Trophoblast cell (in vitro differentiated cells and primary cell): ENCODE data around the gene DPM3.
"Not testable (repeated sequence)": the region's sequence is repeated elsewhere in the genome, so short reads cannot be mapped to it uniquely, and the experiment has no call there.

Source experiments
- DNase-seq, 2 donors: peaks; one replicate each; pipeline ENCODE4 v3.0.0-alpha.2; 2016
- H2AFZ ChIP-seq: 2 replicates; pipeline ENCODE4 v1.6.1; 2013; ENCODE audit warnings: low read length, moderate library complexity, mild to moderate bottlenecking; ENCODE audit not compliant: insufficient read depth, poor library complexity
- H2AK5ac ChIP-seq: 2 replicates; pipeline ENCODE4 v1.6.1; 2013; ENCODE audit warnings: mild to moderate bottlenecking, low read length
- H2BK120ac ChIP-seq: 2 replicates; pipeline ENCODE4 v1.6.1; 2013; ENCODE audit warnings: low read length, mild to moderate bottlenecking, moderate library complexity; ENCODE audit not compliant: insufficient read depth, poor library complexity
- H2BK12ac ChIP-seq: 2 replicates; pipeline ENCODE4 v1.6.1; 2013; ENCODE audit warnings: mild to moderate bottlenecking, low read length, moderate library complexity
- H2BK5ac ChIP-seq: 2 replicates; pipeline ENCODE4 v1.6.1; 2013; ENCODE audit warnings: low read length, low read depth, moderate library complexity, mild to moderate bottlenecking; ENCODE audit not compliant: poor library complexity
- H3K14ac ChIP-seq: 2 replicates; pipeline ENCODE4 v1.6.1; 2013; ENCODE audit warnings: mild to moderate bottlenecking, low read length
- H3K18ac ChIP-seq: 2 replicates; pipeline ENCODE4 v1.6.1; 2013; ENCODE audit warnings: mild to moderate bottlenecking, low read length
- H3K23ac ChIP-seq: 2 replicates; pipeline ENCODE4 v1.6.1; 2013; ENCODE audit warnings: low read length
- H3K27ac ChIP-seq: 2 replicates; pipeline ENCODE4 v1.5.1; 2013; ENCODE audit warnings: low read depth, mild to moderate bottlenecking, inconsistent platforms, low read length, moderate library complexity
- H3K27me3 ChIP-seq: 2 replicates; pipeline ENCODE4 v1.6.1; 2013; ENCODE audit warnings: inconsistent platforms, mild to moderate bottlenecking, low read length, moderate library complexity; ENCODE audit not compliant: insufficient read depth
- H3K36me3 ChIP-seq, 2 experiments: 1 replicate in 1 of 2; 2 replicates in 1 of 2; pipeline ENCODE4 v1.6.1; 2013; ENCODE audit warnings: low read length in 2 of 2, mild to moderate bottlenecking in 2 of 2, moderate library complexity in 1 of 2; ENCODE audit not compliant: insufficient read depth in 2 of 2, control insufficient read depth in 1 of 2
- H3K4ac ChIP-seq: 2 replicates; pipeline ENCODE4 v1.6.1; 2013; ENCODE audit warnings: low read depth, mild to moderate bottlenecking, low read length, moderate library complexity
- H3K4me1 ChIP-seq, 2 experiments: 1 replicate in 1 of 2; 2 replicates in 1 of 2; pipeline ENCODE4 v1.6.1; 2013; ENCODE audit warnings: low read length in 2 of 2, mild to moderate bottlenecking in 2 of 2, moderate library complexity in 1 of 2; ENCODE audit not compliant: insufficient read depth in 2 of 2, control insufficient read depth in 1 of 2
- H3K4me2 ChIP-seq: 2 replicates; pipeline ENCODE4 v1.6.1; 2013; ENCODE audit warnings: inconsistent platforms, mild to moderate bottlenecking, low read length, moderate library complexity
- H3K4me3 ChIP-seq: 2 replicates; pipeline ENCODE4 v1.5.1; 2013; ENCODE audit warnings: mild to moderate bottlenecking, low read depth, low read length, inconsistent platforms
- H3K79me1 ChIP-seq: one replicate; pipeline ENCODE4 v1.6.1; 2013; ENCODE audit warnings: low read length
- H3K79me2 ChIP-seq: 2 replicates; pipeline ENCODE4 v1.6.1; 2013; ENCODE audit warnings: low read length, mild to moderate bottlenecking; ENCODE audit not compliant: control insufficient read depth, insufficient read depth, poor library complexity
- H3K9ac ChIP-seq: 2 replicates; pipeline ENCODE4 v1.6.1; 2013; ENCODE audit warnings: mild to moderate bottlenecking, low read length
- H3K9me3 ChIP-seq: 2 replicates; pipeline ENCODE4 v1.6.1; 2013; ENCODE audit warnings: low read depth, mild to moderate bottlenecking, control low read depth, inconsistent platforms, low read length; ENCODE audit not compliant: insufficient read depth
- H4K12ac ChIP-seq: 2 replicates; pipeline ENCODE4 v1.6.1; 2013; ENCODE audit warnings: low read depth, mild to moderate bottlenecking, low read length, moderate library complexity
- H4K8ac ChIP-seq: 2 replicates; pipeline ENCODE4 v1.6.1; 2013; ENCODE audit warnings: low read depth, mild to moderate bottlenecking, low read length, moderate library complexity
- H4K91ac ChIP-seq: one replicate; pipeline ENCODE4 v1.6.1; 2013; ENCODE audit warnings: low read depth, mild to moderate bottlenecking, low read length, moderate library complexity
- WGBS: extraction: QIAGEN DNeasy Blood & Tissue Kit; methylation state at CpG from one replicate; pipeline ENCODE4 v1.1.7; 2013; ENCODE audit warnings: missing lambda C conversion rate; ENCODE audit not compliant: insufficient read length, insufficient coverage; ENCODE audit errors: extremely low coverage; 5-methylcytosine and 5-hydroxymethylcytosine counted together

Gene DPM3

GRCh38 chr1:155158991-155159390 is 18.7 kb upstream of the DPM3 start:
- peak; percentile 93 to 97 for DNase-seq
- Histone ChIP-seq H2AFZ (no peak overlapping the region), H3K4me3 (no peak overlapping the region), H3K79me2 (no peaks in the 10 kb centered on the region), H3K4me2 (no peak overlapping the region), H3K36me3 (no peaks in the 10 kb centered on the region), H4K8ac (no peak overlapping the region), H3K9ac (no peak overlapping the region), H4K12ac (no peak overlapping the region), H2BK120ac (no peak overlapping the region), H3K18ac (no peak overlapping the region), H2BK12ac (no peak overlapping the region), H3K79me1 (no peaks in the 10 kb centered on the region), H3K27ac (no peak overlapping the region), H2AK5ac (no peak overlapping the region), H3K9me3 (no peaks in the 10 kb centered on the region), H3K4ac (no peak overlapping the region), H2BK5ac (no peak overlapping the region), H3K23ac (no peak overlapping the region), H4K91ac (no peak overlapping the region), H3K14ac (no peak overlapping the region), H3K27me3 (no peaks in the 10 kb centered on the region), H3K4me1 (peaks cover 0 to 4% of the 10 kb centered on the region in 2 experiments)
- no CpG with 5 or more reads among the region's 1 CpG for WGBS

GRCh38 chr1:155155996-155156643 is 15.8 kb upstream of the DPM3 start:
- H4K12ac ChIP-seq, H3K23ac ChIP-seq, H3K79me1 ChIP-seq, H2AFZ ChIP-seq, H3K4ac ChIP-seq, H3K27me3 ChIP-seq, H2BK120ac ChIP-seq, H3K79me2 ChIP-seq, H3K27ac ChIP-seq, H4K8ac ChIP-seq, H3K18ac ChIP-seq, H3K9me3 ChIP-seq, H3K4me3 ChIP-seq, H4K91ac ChIP-seq, H3K9ac ChIP-seq, H2BK5ac ChIP-seq, H2AK5ac ChIP-seq, H3K4me1 ChIP-seq, DNase-seq, H3K4me2 ChIP-seq, H2BK12ac ChIP-seq, H3K14ac ChIP-seq, H3K36me3 ChIP-seq: not testable (repeated sequence)
- no CpG with 5 or more reads among the region's 3 CpGs for WGBS

- H3K23ac ChIP-seq = no peak overlapping the region
- H2BK5ac ChIP-seq = no peak overlapping the region
- H2BK12ac ChIP-seq = no peak overlapping the region
- H3K27ac ChIP-seq = no peak overlapping the region
- H4K12ac ChIP-seq = no peak overlapping the region
- no peak overlapping the region for H2AFZ ChIP-seq
- DNase-seq = no peak
- no peaks in the 10 kb centered on the region for H3K9me3 ChIP-seq
- no peak overlapping the region for H3K4ac ChIP-seq
- no peak overlapping the region for H3K4me3 ChIP-seq
- H3K4me1 ChIP-seq = peaks cover 1% of the 10 kb centered on the region in 2 experiments
- H3K9ac ChIP-seq = no peak overlapping the region
- H3K36me3 ChIP-seq = no peaks in the 10 kb centered on the region
- no peak overlapping the region for H4K91ac ChIP-seq
- no peaks in the 10 kb centered on the region for H3K27me3 ChIP-seq
- WGBS = no CpG with 5 or more reads among the region's 3 CpGs
- no peaks in the 10 kb centered on the region for H3K79me1 ChIP-seq
- H3K18ac ChIP-seq = no peak overlapping the region
- no peaks in the 10 kb centered on the region for H3K79me2 ChIP-seq
- no peak overlapping the region for H2AK5ac ChIP-seq
- no peak overlapping the region for H4K8ac ChIP-seq
- H2BK120ac ChIP-seq = no peak overlapping the region
- H3K14ac ChIP-seq = no peak overlapping the region
- H3K4me2 ChIP-seq = no peak overlapping the region
Observed at GRCh38 chr1:155145491-155145890, 5.2 kb upstream of the DPM3 start.

- H3K4me2 ChIP-seq = no peak overlapping the region
- no peak overlapping the region for H4K12ac ChIP-seq
- no peak overlapping the region for H4K91ac ChIP-seq
- H3K4ac ChIP-seq = no peak overlapping the region
- no peak overlapping the region for H2AK5ac ChIP-seq
- no peaks in the 10 kb centered on the region for H3K27me3 ChIP-seq
- peaks cover 8% of the 10 kb centered on the region for H3K79me2 ChIP-seq
- no peak overlapping the region for H3K14ac ChIP-seq
- no peak overlapping the region for H3K4me3 ChIP-seq
- no CpG with 5 or more reads among the region's 7 CpGs for WGBS
- peaks cover 5 to 8% of the 10 kb centered on the region in 2 experiments for H3K4me1 ChIP-seq
- H3K9ac ChIP-seq = no peak overlapping the region
- H3K79me1 ChIP-seq = peaks cover 8% of the 10 kb centered on the region
- H3K18ac ChIP-seq = no peak overlapping the region
- H2BK5ac ChIP-seq = no peak overlapping the region
- no peak overlapping the region for H3K27ac ChIP-seq
- H3K23ac ChIP-seq = no peak overlapping the region
- H4K8ac ChIP-seq = no peak overlapping the region
- no peak overlapping the region for H2BK120ac ChIP-seq
- no peak overlapping the region for H2BK12ac ChIP-seq
- H2AFZ ChIP-seq = no peak overlapping the region
- peaks cover 7 to 10% of the 10 kb centered on the region in 2 experiments for H3K36me3 ChIP-seq
- no peak for DNase-seq
- no peaks in the 10 kb centered on the region for H3K9me3 ChIP-seq
Observed at GRCh38 chr1:155141749-155142148, 1.4 kb upstream of the DPM3 start.
